HG03060 (cell line): Measurements from ENCODE around the gene CEP112.

Experiments used
- ATAC-seq: cut with Tn5 transposase; IDR thresholded peaks from one replicate; pipeline ENCODE4 v1.9.1; 2021; ENCODE audit warnings: low read depth, moderate number of reproducible peaks; ENCODE audit not compliant: unreplicated experiment

Gene CEP112

GRCh38 chr17:66191593-66192377 lies at the start of gene CEP112:
TSS of gene CEP112 (minus strand) at chr17:66192133.
- ATAC-seq: no peak

- ATAC-seq: no peak
Measured at GRCh38 chr17:66240630-66241029, 48.7 kb upstream of the CEP112 start.

GRCh38 chr17:66240013-66240412 lies 48.1 kb upstream of the CEP112 start:
- ATAC-seq: no peak

GRCh38 chr17:66235377-66235994 lies 43.6 kb upstream of the CEP112 start:
- ATAC-seq: no peak

- no peak for ATAC-seq
Measured at GRCh38 chr17:66234611-66235010, 42.7 kb upstream of the CEP112 start.

- ATAC-seq: no peak
Measured at GRCh38 chr17:66233023-66233753, 41.3 kb upstream of the CEP112 start.

- no peak for ATAC-seq
Measured at GRCh38 chr17:66230922-66231591, 39.1 kb upstream of the CEP112 start.

- ATAC-seq: no peak
Measured at GRCh38 chr17:66229783-66230538, 38.0 kb upstream of the CEP112 start.

GRCh38 chr17:66228887-66229782 lies 37.2 kb upstream of the CEP112 start, which contains the start of gene APOH:
TSS of gene APOH (minus strand) at chr17:66229415. CDS start at chr17:66229379, 36 bp downstream.
- ATAC-seq: no peak

GRCh38 chr17:66227212-66228045 lies 35.5 kb upstream of the CEP112 start:
- no peak for ATAC-seq

- no peak for ATAC-seq
Measured at GRCh38 chr17:66222798-66223350, 30.9 kb upstream of the CEP112 start.

- ATAC-seq: no peak
Measured at GRCh38 chr17:66221755-66222530, 30.0 kb upstream of the CEP112 start.

- ATAC-seq: no peak
Measured at GRCh38 chr17:66221343-66221742, 29.4 kb upstream of the CEP112 start.

GRCh38 chr17:66220079-66220835 lies 28.3 kb upstream of the CEP112 start:
- ATAC-seq: no peak

- no peak for ATAC-seq
Measured at GRCh38 chr17:66215529-66215911, 23.6 kb upstream of the CEP112 start.

GRCh38 chr17:66214884-66215528 lies 23.1 kb upstream of the CEP112 start:
- no peak for ATAC-seq
